Heart right ventricle (tissue), 16 donors: ENCODE measurements around the gene SULT1C4. TPM values are rescaled to one million over a fixed set of nuclear protein-coding genes. Genes with fewer than 3 reads are reported as not detected.

Experiments used
- ATAC-seq, 8 donors: fragments of 200-7000 bp; cut with Tn5 transposase; one replicate each; pipeline ENCODE4 v1.9.1; 2020; ENCODE audit warnings: mild to moderate bottlenecking in 8 of 8, moderate library complexity in 8 of 8, moderate number of reproducible peaks in 1 of 8
- DNase-seq, 2 donors: peaks; one replicate each; pipeline ENCODE4 v3.0.0-alpha.2; 2020
- H3K27ac ChIP-seq, 10 donors: fragments of 200-600 bp; sonication (generic) in 2 of 10; one replicate each; pipeline versions ENCODE4 v1.5.0 to v1.8.0; 2020 to 2022; ENCODE audit warnings: mild to moderate bottlenecking in 3 of 10
- H3K27me3 ChIP-seq, 7 donors: fragments of 200-600 bp; one replicate each; pipeline ENCODE4 v1.8.0; 2021 to 2022; ENCODE audit warnings: mild to moderate bottlenecking in 2 of 7
- H3K36me3 ChIP-seq, 9 donors: fragments of 200-600 bp; sonication (generic) in 1 of 9; one replicate each; pipeline versions ENCODE4 v1.5.0 to v1.8.0; 2020 to 2022; ENCODE audit warnings: mild to moderate bottlenecking in 2 of 9
- H3K4me1 ChIP-seq, 9 donors: fragments of 200-600 bp; sonication (generic) in 1 of 9; one replicate each; pipeline versions ENCODE4 v1.5.0 to v1.8.0; 2020 to 2022; ENCODE audit warnings: mild to moderate bottlenecking in 4 of 9
- H3K4me3 ChIP-seq, 10 donors: fragments of 200-600 bp; sonication (generic) in 2 of 10; one replicate each; pipeline versions ENCODE4 v1.5.0 to v1.8.0; 2020 to 2022; ENCODE audit warnings: mild to moderate bottlenecking in 7 of 10, moderate library complexity in 2 of 10
- H3K9me3 ChIP-seq, 11 donors: fragments of 200-600 bp in 10 of 11; sonication (generic) in 2 of 11; one replicate each; pipeline versions ENCODE4 v1.5.0 to v1.8.0; 2013 to 2022; ENCODE audit warnings: mild to moderate bottlenecking in 2 of 11, control low read depth in 1 of 11, moderate library complexity in 1 of 11
- CTCF ChIP-seq, 9 donors: fragments of 200-600 bp; sonication (generic) in 2 of 9; IDR thresholded peaks; one replicate each; pipeline versions ENCODE4 v1.5.0 to v1.8.0; 2021 to 2022; ENCODE audit warnings: antibody characterized with exemption in 9 of 9, mild to moderate bottlenecking in 5 of 9, moderate library complexity in 1 of 9
- WGBS, 2 donors: extraction: QIAGEN DNeasy Blood & Tissue Kit; methylation state at CpG; one replicate each; pipeline ENCODE4 v1.1.7; 2013; ENCODE audit warnings: inconsistent platforms in 1 of 2; 5-methylcytosine and 5-hydroxymethylcytosine counted together
- intact Hi-C, 10 donors: fragments of 100-400 bp; cut with DNase I; formaldehyde crosslinking; loops; one replicate each; pipeline versions ENCODE4 v1.11.1 to v1.14.2; 2022
- polyA plus RNA-seq, 2 donors: library from polyadenylated mRNA; stranded (reverse); fragments of 200-250 nt; gene quantifications; one replicate each; pipeline ENCODE4 v1.2.3, GENCODE V29; 2013
- total RNA-seq, 10 donors: library from RNA; stranded (reverse); fragmentation: NEBNext Ultra II Directional in 3 of 10; extraction: Animal tissue kit (Norgen Biotek cat#: 25700) in 3 of 10; gene quantifications; one replicate each; pipeline versions ENCODE4 v1.2.1 to v1.2.4, GENCODE V29; 2021 to 2023
- donor health status: Arrhythmogenic right ventricular cardiomyopathy.
- donor health status: ischemic (EF 13 %, LVEDD 7.1; RV severe dilation, severe dysfunction).
- donor health status: healthy with polysubstance abuse.
- donor health status: DM: no; HTN: yes; CAD: no.
- donor health status: DM: no; HTN: no; CAD: no.
- donor health status: ischemic (EF 25% LVEDD 6.9; RV normal size, moderate dysfunction).
- donor health status: ischemic (EF 25% LVEDD 5.7; RV mildly dilated, moderate dysfunction).
- donor health status: healthy.
- donor health status: DM: yes; HTN: yes; CAD: no.
- donor health status: Ischemic cardiomyopathy.
- donor health status: ischemic (EF 35%, LVEDD 5.7; RV mildly dilated, moderate dysfunction).
- donor health status: nonischemic (EF 11% LVEDD 7.7; RV severe dilation, severe dysfunction).
- donor health status: DM: yes; HTN: yes; CAD: no.
- donor health status: PGD.
- donor health status: ischemic (EF 29% LVEDD 5.4; RV normal size, mild dysfunction).
- donor health status: nonischemic (EF 23%, LVEDD 6.1; RV moderate dilation, normal function).

SULT1C4 gene
- total and polyA plus RNA-seq, 12 donors: 1.6 to 5.6 (median 3.5) TPM

- DNase-seq: no peak
- H3K9me3 ChIP-seq: no peaks in the 10 kb centered on the region
- no peak for ATAC-seq
- H3K27ac ChIP-seq: no peak overlapping the region
- no peaks in the 10 kb centered on the region for H3K27me3 ChIP-seq
- H3K4me1 ChIP-seq: peaks cover 0 to 19% (median 11%) of the 10 kb centered on the region in 9 donors
- intact Hi-C loops: no loop called here
- TF ChIP-seq CTCF (IDR thresholded peaks at IDR 0.05): no peak
- WGBS, 2 donors: 82 to 92% methylated on average over 4 of the region's 4 CpGs
- peaks cover 0 to 60% (median 0%) of the 10 kb centered on the region in 9 donors for H3K36me3 ChIP-seq
- no peak overlapping the region for H3K4me3 ChIP-seq
Measured at GRCh38 chr2:108382196-108382595, 4.4 kb downstream of the SULT1C4 start.

GRCh38 chr2:108383146-108383830 lies 5.5 kb downstream of the SULT1C4 start:
- Histone ChIP-seq H3K36me3 (peaks cover 0 to 71% (median 0%) of the 10 kb centered on the region in 9 donors), H3K4me3 (no peak overlapping the region), H3K27ac (no peak overlapping the region), H3K27me3 (no peaks in the 10 kb centered on the region), H3K9me3 (no peaks in the 10 kb centered on the region), H3K4me1 (peaks cover 0 to 13% (median 6%) of the 10 kb centered on the region in 9 donors)
- DNase-seq (no peak), ATAC-seq (no peak)
- TF ChIP-seq CTCF (IDR thresholded peaks at IDR 0.05): no peak
- intact Hi-C loops: no loop called here
- WGBS, 2 donors: 93 to 94% methylated on average over 4 of the region's 4 CpGs

- ATAC-seq (no peak), DNase-seq (no peak)
- intact Hi-C loops: no loop called here
- peaks cover 0 to 87% (median 0%) of the 10 kb centered on the region in 9 donors for H3K36me3 ChIP-seq
- TF ChIP-seq CTCF (IDR thresholded peaks at IDR 0.05): no peak
- 91 to 96% methylated on average over 5 of the region's 5 CpGs for WGBS, 2 donors
- no peak overlapping the region for H3K4me3 ChIP-seq
- no peaks in the 10 kb centered on the region for H3K27me3 ChIP-seq
- H3K27ac ChIP-seq: no peak overlapping the region
- H3K4me1 ChIP-seq: peaks cover 0 to 7% (median 0%) of the 10 kb centered on the region in 9 donors
- no peaks in the 10 kb centered on the region for H3K9me3 ChIP-seq
Measured at GRCh38 chr2:108384662-108385393, 7.1 kb downstream of the SULT1C4 start.

- Histone ChIP-seq H3K27me3 (no peaks in the 10 kb centered on the region), H3K27ac (no peak overlapping the region), H3K4me1 (peaks cover 0 to 3% (median 0%) of the 10 kb centered on the region in 9 donors), H3K4me3 (no peak overlapping the region), H3K9me3 (no peaks in the 10 kb centered on the region), H3K36me3 (peaks cover 0 to 94% (median 0%) of the 10 kb centered on the region in 9 donors)
- DNase-seq (no peak), ATAC-seq (no peak)
- no peak for TF ChIP-seq CTCF (IDR thresholded peaks at IDR 0.05)
- 90 to 91% methylated on average over 5 of the region's 5 CpGs for WGBS, 2 donors
- intact Hi-C loops: no loop called here
Measured at GRCh38 chr2:108385411-108386071, 7.8 kb downstream of the SULT1C4 start.
